GM20000 (cell line): ENCODE data around the gene ZNF207.
"Not testable (repeated sequence)": the region's sequence is repeated elsewhere in the genome, so short reads cannot be mapped to it uniquely, and the experiment has no call there.

Experiments
- DNase-seq: peaks from one replicate; pipeline ENCODE4 v3.0.0; 2012; ENCODE audit warnings: low spot score
- TF ChIP-seq, protein P1 (sequence below): IDR thresholded peaks from 2 replicates; pipeline ENCODE4 v1.5.1; 2012; ENCODE audit warnings: mild to moderate bottlenecking, control low read depth; ENCODE audit errors: extremely low read depth, missing control alignments

Gene ZNF207

GRCh38 chr17:32370426-32370825 lies 20.5 kb downstream of the ZNF207 start:
- DNase-seq: no peak

DNA sequence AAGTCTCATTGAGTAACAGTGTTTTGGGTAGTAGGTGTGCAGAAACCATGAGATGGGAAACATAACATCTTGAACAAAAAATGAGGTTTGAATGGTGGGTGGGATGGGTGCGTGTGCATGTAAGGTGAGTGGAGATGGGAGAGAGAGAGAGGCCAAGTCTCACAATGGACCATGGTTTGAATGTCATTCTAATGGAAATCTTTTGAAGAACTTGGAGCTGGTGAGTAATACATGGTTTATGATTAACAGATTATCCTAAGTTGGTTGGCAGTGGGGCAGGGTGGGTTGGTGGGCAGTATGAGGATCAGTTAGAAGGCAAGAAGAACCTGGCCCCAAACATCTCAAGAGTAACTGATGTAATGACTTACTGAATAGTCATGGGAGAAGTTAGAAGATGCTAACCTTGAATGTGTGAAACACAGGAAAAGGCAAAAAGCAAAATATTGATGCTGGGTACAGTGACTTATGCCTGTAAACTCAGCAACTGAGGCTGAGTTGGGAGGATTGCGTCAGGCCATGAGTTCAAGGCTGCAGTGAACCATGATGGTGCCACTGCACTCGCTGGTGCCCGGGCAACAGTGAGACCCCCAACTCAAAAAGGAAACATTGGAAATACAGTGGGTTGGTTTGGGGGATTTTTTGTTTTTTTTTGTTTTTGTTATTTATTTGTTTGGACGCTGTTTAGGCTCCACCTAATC lies 32.7 kb downstream of the ZNF207 start:
- no peak for DNase-seq
- TF ChIP-seq, protein P1, sequence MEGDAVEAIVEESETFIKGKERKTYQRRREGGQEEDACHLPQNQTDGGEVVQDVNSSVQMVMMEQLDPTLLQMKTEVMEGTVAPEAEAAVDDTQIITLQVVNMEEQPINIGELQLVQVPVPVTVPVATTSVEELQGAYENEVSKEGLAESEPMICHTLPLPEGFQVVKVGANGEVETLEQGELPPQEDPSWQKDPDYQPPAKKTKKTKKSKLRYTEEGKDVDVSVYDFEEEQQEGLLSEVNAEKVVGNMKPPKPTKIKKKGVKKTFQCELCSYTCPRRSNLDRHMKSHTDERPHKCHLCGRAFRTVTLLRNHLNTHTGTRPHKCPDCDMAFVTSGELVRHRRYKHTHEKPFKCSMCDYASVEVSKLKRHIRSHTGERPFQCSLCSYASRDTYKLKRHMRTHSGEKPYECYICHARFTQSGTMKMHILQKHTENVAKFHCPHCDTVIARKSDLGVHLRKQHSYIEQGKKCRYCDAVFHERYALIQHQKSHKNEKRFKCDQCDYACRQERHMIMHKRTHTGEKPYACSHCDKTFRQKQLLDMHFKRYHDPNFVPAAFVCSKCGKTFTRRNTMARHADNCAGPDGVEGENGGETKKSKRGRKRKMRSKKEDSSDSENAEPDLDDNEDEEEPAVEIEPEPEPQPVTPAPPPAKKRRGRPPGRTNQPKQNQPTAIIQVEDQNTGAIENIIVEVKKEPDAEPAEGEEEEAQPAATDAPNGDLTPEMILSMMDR: no peak

More at GRCh38 chr17:32370426-32370825, 20.5 kb downstream of the ZNF207 start:
- TF ChIP-seq, protein P1: no peak

GRCh38 chr17:32383926-32384434 lies 34.0 kb downstream of the ZNF207 start:
- DNase-seq: no peak
- TF ChIP-seq, protein P1: no peak

- TF ChIP-seq, protein P1: no peak
- no peak for DNase-seq
Measured at GRCh38 chr17:32385121-32385520, 35.2 kb downstream of the ZNF207 start.

- TF ChIP-seq, protein P1: no peak
- DNase-seq: no peak
Measured at GRCh38 chr17:32385971-32386370, 36.0 kb downstream of the ZNF207 start.

GRCh38 chr17:32386844-32387243 lies 36.9 kb downstream of the ZNF207 start:
- TF ChIP-seq, protein P1: no peak
- DNase-seq: no peak

GRCh38 chr17:32388128-32388527 lies 38.2 kb downstream of the ZNF207 start:
- not testable (repeated sequence) for DNase-seq
